ENCODE data around the gene UPK3BL2. TPM values are rescaled to one million over a fixed set of nuclear protein-coding genes. Genes with fewer than 3 reads are reported as not detected.
"Not testable (repeated sequence)": the region's sequence is repeated elsewhere in the genome, so short reads cannot be mapped to it uniquely, and the experiment has no call there.

The UPK3BL2 gene
- total RNA-seq, 1 donor from 2014 or later: 4.3 TPM

- H3K36me3 ChIP-seq (ENCODE audit: control insufficient read depth, insufficient read depth, low read length); H3K27me3 ChIP-seq (ENCODE audit: control insufficient read depth, insufficient read depth, low read length); DNase-seq (ENCODE audit: low read depth); H3K4me3 ChIP-seq (ENCODE audit: low read depth, low read length): not testable (repeated sequence)
These were observed 2.9 kb upstream of the UPK3BL2 start for GRCh38 chr7:102546353-102546752.

GRCh38 chr7:102545288-102545687, 1.8 kb upstream of the UPK3BL2 start:
- not testable (repeated sequence) for H3K36me3 ChIP-seq (ENCODE audit: control insufficient read depth, insufficient read depth, low read length); H3K27me3 ChIP-seq (ENCODE audit: control insufficient read depth, insufficient read depth, low read length); H3K4me3 ChIP-seq (ENCODE audit: low read depth, low read length); DNase-seq (ENCODE audit: low read depth)

DNA sequence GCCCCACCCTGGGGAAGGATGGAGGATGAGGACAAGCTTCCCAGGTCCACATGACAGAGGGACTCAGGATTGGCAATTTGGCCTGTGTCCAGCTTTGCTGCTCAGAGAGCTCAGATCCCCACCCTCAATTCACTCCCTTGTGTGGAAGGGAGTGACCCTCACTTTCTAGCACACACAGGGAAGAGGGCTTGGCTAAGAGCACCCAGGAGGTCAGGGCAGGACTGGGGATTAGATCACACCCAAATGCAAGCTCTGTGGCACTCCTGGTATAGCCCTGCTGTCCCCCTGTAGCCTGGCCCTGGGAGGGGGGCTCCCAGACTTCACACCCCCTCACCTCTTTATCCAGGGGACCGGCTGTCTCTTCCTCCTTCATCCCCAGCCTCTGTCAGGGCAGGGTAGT, 876 bp upstream of the UPK3BL2 start:
- not testable (repeated sequence) for H3K36me3 ChIP-seq (ENCODE audit: control insufficient read depth, insufficient read depth, low read length); DNase-seq (ENCODE audit: low read depth); H3K4me3 ChIP-seq (ENCODE audit: low read depth, low read length); H3K27me3 ChIP-seq (ENCODE audit: control insufficient read depth, insufficient read depth, low read length)

- not testable (repeated sequence) for H3K36me3 ChIP-seq (ENCODE audit: control insufficient read depth, insufficient read depth, low read length); H3K27me3 ChIP-seq (ENCODE audit: control insufficient read depth, insufficient read depth, low read length); H3K4me3 ChIP-seq (ENCODE audit: low read depth, low read length); DNase-seq (ENCODE audit: low read depth)
These were observed 725 bp downstream of the UPK3BL2 start for GRCh38 chr7:102542771-102543170.

DNA sequence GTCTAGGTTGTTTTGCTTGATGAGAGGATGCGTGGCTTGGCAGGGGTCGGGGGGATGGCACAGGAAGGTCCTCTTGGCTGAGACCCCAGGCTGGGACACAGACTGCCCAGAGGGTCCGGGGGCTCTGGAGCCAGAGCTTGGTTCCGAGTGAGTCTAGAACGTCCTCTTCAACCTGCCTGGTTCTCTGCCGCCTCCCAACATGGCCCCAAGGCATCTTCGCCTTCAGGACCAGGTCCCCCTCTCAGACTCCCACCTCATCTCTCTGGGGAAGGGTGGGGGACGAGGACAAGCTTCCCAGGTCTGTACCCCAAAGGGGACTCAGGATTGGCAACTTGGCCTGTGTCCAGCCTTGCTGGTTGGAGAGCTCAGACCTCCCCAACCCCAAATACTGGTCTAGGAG, 1.4 kb downstream of the UPK3BL2 start:
- H3K27me3 ChIP-seq (ENCODE audit: control insufficient read depth, insufficient read depth, low read length); H3K4me3 ChIP-seq (ENCODE audit: low read depth, low read length); H3K36me3 ChIP-seq (ENCODE audit: control insufficient read depth, insufficient read depth, low read length); DNase-seq (ENCODE audit: low read depth): not testable (repeated sequence)

GRCh38 chr7:102540604-102541003, 2.9 kb downstream of the UPK3BL2 start:
- H3K27me3 ChIP-seq (ENCODE audit: control insufficient read depth, insufficient read depth, low read length); H3K4me3 ChIP-seq (ENCODE audit: low read depth, low read length); H3K36me3 ChIP-seq (ENCODE audit: control insufficient read depth, insufficient read depth, low read length); DNase-seq (ENCODE audit: low read depth): not testable (repeated sequence)

- DNase-seq (ENCODE audit: low read depth); H3K4me3 ChIP-seq (ENCODE audit: low read depth, low read length); H3K27me3 ChIP-seq (ENCODE audit: control insufficient read depth, insufficient read depth, low read length); H3K36me3 ChIP-seq (ENCODE audit: control insufficient read depth, insufficient read depth, low read length): not testable (repeated sequence)
These were observed 8.4 kb downstream of the UPK3BL2 start for GRCh38 chr7:102535062-102535615.

DNA sequence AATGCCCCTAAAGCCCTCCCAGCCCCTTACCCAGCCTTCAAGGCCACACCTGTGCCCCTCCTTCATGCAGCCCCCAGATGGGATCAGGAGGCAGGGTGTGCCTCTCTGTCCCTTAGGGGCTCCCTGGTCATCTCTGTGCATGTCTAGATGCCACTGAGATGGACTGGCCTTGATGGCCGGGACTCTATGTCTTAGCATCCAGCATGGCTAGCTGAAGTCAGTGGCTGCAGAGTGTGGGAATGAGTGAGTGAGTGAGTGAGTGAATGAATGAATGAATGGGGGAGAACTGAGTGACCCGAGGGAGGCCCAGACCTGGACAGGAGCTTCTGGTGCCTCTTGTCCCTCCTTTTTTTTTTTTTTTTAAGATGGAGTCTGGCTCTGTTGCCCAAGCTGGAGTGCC, 11.4 kb downstream of the UPK3BL2 start:
- H3K4me3 ChIP-seq (ENCODE audit: low read depth, low read length); DNase-seq (ENCODE audit: low read depth); H3K36me3 ChIP-seq (ENCODE audit: control insufficient read depth, insufficient read depth, low read length); H3K27me3 ChIP-seq (ENCODE audit: control insufficient read depth, insufficient read depth, low read length): not testable (repeated sequence)

DNA sequence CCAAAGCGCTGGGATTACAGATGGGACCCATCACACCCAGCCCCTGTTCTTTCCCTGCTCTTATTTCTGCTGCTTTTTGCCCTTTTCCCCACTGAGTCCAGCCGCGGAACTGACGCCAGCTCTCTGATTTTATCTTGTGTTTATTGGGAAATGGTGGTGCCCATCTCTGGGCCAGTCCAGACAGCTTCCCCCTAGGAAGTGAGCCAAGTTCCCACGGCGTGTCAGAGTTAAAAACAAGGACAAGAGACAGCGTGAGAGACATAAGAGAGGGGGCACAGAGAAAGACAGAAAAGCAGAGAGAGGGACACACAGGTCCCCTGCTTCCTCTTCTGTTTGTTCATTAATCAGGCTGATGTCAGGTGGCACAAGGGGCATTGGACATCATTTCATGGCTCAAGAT, 11.9 kb downstream of the UPK3BL2 start:
- H3K4me3 ChIP-seq (ENCODE audit: low read depth, low read length); DNase-seq (ENCODE audit: low read depth); H3K36me3 ChIP-seq (ENCODE audit: control insufficient read depth, insufficient read depth, low read length); H3K27me3 ChIP-seq (ENCODE audit: control insufficient read depth, insufficient read depth, low read length): not testable (repeated sequence)

DNA sequence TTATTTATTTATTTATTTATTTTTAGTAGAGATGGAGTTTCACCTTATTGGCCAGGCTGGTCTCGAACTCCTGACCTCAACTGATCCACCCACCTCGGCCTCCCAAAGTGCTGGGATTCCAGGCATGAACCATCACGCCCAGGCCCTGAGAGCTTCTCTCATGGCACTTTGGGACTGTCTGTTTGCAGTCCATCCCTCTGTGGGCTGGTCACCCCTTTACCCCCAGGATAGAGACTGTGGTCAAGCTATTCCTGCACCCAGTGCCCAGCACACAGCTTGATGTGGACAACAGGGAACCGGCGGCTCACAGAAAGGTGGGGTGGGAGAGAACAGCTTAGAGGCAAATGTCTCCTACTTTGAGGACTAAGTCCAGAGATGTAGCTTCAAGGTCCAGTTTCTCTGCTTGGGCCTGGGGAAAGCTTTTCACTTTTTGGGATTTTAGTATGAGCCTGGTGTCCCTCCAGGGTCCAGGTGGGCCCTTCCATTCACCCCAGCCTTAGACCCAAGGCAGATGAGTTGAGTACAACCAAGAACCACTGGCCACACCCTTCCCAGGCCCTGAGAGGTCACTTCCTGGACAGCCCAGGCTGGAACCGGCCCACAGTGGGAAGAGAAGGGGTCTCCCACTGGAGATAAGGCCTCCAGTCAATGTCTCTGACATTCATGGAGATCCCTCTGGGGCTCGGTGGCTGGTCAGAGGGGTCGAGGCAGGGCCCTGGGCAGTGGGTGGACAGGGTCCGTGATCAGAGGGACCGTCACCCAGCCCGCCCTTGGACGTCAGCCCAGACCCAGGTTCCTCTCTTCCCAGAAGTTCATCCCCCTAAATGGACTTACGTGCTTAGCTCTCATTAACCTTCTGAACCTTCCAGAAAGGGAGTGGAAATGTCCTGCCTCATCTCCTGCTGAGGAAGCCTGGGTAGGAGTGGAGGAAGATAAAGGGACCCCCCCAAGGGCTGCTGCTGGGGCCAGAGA, 15.4 kb downstream of the UPK3BL2 start:
- not testable (repeated sequence) for DNase-seq (ENCODE audit: low read depth); H3K4me3 ChIP-seq (ENCODE audit: low read depth, low read length); H3K36me3 ChIP-seq (ENCODE audit: control insufficient read depth, insufficient read depth, low read length); H3K27me3 ChIP-seq (ENCODE audit: control insufficient read depth, insufficient read depth, low read length)

DNA sequence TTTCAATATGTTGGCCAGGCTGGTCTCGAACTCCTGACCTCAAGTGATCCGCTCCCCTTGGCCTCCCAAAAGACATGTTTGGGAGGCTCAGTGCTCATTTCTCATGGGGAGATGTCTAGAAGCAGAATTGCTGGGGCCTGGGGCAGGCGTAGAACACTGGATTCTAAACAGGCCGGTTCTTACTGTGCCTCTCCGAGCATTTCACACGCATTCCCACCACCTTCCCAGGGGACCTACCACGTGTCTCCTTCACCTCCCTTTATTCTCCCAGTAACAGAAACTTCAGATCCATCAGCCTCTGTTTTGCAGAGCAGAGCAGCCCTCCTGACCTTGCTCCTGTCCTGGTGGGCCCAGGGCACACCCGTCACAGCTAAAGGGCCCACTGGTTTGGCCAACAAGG, 16.3 kb downstream of the UPK3BL2 start:
- not testable (repeated sequence) for DNase-seq (ENCODE audit: low read depth); H3K27me3 ChIP-seq (ENCODE audit: control insufficient read depth, insufficient read depth, low read length); H3K4me3 ChIP-seq (ENCODE audit: low read depth, low read length); H3K36me3 ChIP-seq (ENCODE audit: control insufficient read depth, insufficient read depth, low read length)

- not testable (repeated sequence) for H3K4me3 ChIP-seq (ENCODE audit: low read depth, low read length); H3K27me3 ChIP-seq (ENCODE audit: control insufficient read depth, insufficient read depth, low read length); DNase-seq (ENCODE audit: low read depth); H3K36me3 ChIP-seq (ENCODE audit: control insufficient read depth, insufficient read depth, low read length)
These were observed 18.7 kb downstream of the UPK3BL2 start for GRCh38 chr7:102524803-102525202.

DNA sequence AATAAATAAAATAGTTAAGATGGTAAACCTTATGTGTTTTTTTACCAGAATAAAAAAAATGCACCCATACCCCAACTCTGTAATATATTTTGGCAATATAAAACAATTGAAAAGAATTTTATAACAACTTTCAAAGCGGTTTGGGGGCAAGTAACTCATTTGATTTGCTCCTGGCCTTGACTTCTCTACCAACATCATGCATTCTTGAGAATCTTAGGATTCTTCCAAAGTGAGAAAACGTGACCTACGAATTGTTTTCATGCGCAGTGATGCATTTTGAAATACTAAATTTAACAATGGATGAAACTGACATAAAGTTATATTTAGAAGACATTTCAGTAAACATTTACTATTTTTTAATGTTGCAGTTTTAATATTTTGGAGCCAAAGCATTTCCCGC, 22.7 kb downstream of the UPK3BL2 start:
- DNase-seq (ENCODE audit: low read depth): not testable (repeated sequence)

DNA sequence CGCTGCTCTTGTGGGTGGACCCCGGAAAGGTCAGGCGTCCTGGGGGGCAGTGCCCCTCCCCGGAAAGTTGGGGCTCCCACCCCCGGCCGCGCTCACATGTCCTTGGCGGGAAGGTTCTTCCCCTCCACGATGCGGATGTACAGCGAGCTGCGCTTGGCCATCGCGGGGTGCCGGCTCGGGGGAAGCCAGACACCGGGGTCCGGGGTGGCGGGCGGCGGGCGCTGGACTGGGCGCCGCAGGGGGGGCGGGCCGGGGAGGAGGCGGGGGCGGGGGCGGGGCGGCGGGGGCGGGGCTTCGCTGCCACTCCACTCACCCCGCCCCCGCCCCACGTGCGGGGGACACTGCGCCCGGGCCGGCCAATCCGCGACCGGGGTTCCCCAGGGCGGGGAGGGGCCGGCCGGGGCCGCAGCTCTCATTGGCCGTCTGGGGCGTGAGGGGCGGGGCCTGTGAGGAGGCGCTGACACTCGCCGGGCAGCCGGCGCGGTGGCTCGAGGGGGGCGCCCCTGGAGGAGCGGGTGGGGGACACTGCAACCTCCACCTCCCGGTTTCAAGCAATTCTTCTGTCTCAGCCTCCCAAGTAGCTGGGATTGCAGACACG, 25.8 kb downstream of the UPK3BL2 start, which contains the start of gene RASA4B:
Gene RASA4B, minus strand, starts transcription at position 228 of the 598 bp plus-strand sequence. Its CDS starts 67 bp downstream, at position 161.
- not testable (repeated sequence) for H3K4me3 ChIP-seq (ENCODE audit: low read depth, low read length); H3K27me3 ChIP-seq (ENCODE audit: control insufficient read depth, insufficient read depth, low read length); DNase-seq (ENCODE audit: low read depth); H3K36me3 ChIP-seq (ENCODE audit: control insufficient read depth, insufficient read depth, low read length)

More for the DNA sequence above, 22.7 kb downstream of the UPK3BL2 start:
- not testable (repeated sequence) for H3K36me3 ChIP-seq (ENCODE audit: control insufficient read depth, insufficient read depth, low read length); H3K27me3 ChIP-seq (ENCODE audit: control insufficient read depth, insufficient read depth, low read length); H3K4me3 ChIP-seq (ENCODE audit: low read depth, low read length)

GRCh38 chr7:102516951-102517350, 26.5 kb downstream of the UPK3BL2 start:
- H3K27me3 ChIP-seq (ENCODE audit: control insufficient read depth, insufficient read depth, low read length); H3K4me3 ChIP-seq (ENCODE audit: low read depth, low read length); DNase-seq (ENCODE audit: low read depth); H3K36me3 ChIP-seq (ENCODE audit: control insufficient read depth, insufficient read depth, low read length): not testable (repeated sequence)
